Measurements from ENCODE around the gene OR10A3.
A peak's percentile ranks its signal among the peaks of the same experiment; 100 is the strongest.
"Not testable (repeated sequence)": the region's sequence is repeated elsewhere in the genome, so short reads cannot be mapped to it uniquely, and the experiment has no call there.

OR10A3 gene

GRCh38 chr11:7941608-7942007, at the start of gene OR10A3:
Gene OR10A3 (minus strand): TSS chr11:7941708. CDS start chr11:7939520, 2,188 bp downstream.
- no peak for DNase-seq

GRCh38 chr11:7987560-7987883, 46.0 kb upstream of the OR10A3 start:
- not testable (repeated sequence) for DNase-seq

GRCh38 chr11:7986768-7987559, 45.5 kb upstream of the OR10A3 start, which contains the start of gene EIF3F:
Gene EIF3F (plus strand): TSS chr11:7987337. CDS start chr11:7987353, 16 bp downstream.
- DNase-seq, result peak; percentile 98

- no peak for DNase-seq
Measured at GRCh38 chr11:7983832-7984590, 42.5 kb upstream of the OR10A3 start.

DNA sequence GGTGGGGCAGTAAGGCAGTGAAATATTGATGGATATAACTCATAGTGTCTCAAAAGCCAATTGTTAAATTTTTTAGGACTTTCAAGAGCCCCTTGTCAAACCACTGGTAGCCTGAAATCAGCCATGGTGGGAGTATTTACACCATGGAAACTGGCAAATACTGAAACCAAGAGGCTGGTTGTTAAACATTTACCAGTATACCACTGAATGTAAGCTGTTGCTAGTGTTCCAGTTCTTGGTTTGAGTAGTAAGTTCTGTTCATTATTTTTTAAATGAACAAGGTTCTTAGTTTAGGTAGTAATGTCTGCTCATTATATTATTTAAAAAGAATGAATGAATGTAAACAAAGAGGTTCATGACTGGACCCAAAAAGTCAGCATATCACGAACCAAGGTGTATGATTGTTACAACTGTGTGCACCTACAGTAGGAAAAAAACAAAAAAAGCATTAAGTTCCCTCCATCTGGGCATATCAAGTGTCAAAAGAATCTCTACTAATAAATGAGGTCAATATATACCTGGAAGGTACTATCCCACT, 41.1 kb upstream of the OR10A3 start:
- no peak for DNase-seq

- DNase-seq, result no peak
Measured at GRCh38 chr11:7981619-7982157, 40.2 kb upstream of the OR10A3 start.

- no peak for DNase-seq
Measured at GRCh38 chr11:7977232-7977917, 35.9 kb upstream of the OR10A3 start.

DNA sequence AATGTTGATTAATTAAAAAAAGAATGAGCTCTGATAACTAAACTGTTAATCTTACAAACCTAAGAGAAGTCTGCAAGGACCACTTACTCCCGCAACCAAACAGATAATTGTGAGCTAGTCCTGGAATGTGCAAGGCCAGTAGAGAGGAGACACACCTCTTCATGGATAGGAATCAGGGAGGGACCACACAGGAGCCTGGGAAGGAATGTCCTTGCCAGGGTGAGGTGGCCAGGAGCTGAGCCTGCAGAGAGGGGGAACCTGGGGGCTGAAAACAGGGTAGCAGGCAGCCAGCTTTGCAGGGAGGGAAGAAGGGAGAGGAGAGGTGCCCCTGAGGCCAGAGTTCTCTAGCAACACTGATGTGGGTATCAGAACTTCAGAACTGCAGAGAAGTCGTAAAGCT, 33.2 kb upstream of the OR10A3 start:
- no peak for DNase-seq

DNA sequence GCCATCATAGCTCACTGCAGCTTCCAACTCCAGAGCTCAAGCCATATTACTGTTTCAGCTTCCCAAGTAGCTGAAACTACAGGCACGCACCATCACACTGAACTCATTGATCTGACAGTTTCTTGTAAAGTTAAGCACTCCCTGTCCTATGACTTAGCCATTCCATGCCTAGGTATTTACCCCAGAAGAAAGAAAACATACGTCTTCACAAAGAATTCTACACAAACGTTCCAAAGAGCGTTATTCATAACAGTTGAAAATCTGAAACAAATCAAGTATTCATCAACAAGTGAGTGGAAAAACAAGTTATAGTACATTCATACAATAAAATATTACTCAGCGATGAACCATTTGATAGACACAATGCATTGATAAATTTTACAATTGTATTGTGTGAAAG, 31.5 kb upstream of the OR10A3 start:
- no peak for DNase-seq

GRCh38 chr11:7971846-7972245, 30.3 kb upstream of the OR10A3 start:
- no peak for DNase-seq

- DNase-seq, result no peak
Measured at GRCh38 chr11:7969756-7970646, 28.5 kb upstream of the OR10A3 start.

DNA sequence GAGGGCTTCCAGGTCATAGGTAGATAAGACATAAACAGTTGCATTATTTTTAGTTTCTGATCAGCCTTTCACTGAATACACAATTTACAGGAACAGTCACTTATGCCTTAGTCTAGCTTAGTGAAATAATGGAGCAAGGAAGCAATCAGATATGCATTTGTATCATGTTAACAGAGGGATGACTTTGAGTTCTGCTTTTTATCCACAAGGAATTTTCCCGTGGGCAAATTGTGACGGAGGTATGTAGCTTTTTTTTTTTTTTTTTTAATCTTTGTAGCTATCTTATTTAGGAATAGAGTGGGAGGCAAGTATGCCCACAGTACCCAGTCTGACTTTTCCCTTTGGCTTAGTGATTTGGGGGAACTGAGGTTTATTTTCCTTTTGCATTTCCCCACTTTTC, 27.2 kb upstream of the OR10A3 start:
- DNase-seq, result no peak

GRCh38 chr11:7967826-7968225, 26.3 kb upstream of the OR10A3 start:
- DNase-seq, result no peak

DNA sequence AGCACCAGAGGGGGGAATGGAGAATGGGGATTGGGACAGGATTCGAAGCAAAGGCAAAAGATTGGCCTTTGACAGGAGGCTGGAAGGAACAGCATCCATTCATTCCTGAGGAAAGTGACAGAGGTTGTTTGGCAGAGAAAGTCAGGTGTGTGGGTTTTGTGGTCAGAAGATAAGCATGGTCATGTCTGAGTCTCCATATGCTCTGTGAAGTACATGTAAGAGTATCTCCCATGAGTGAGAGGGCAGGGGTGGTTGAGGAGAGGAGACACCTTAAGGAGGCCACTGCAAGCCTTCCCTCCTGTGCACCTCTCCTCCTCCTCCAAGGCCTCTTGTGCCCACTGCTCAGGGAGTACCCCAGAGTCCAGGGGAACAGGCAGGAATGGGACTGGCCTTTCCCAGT, 25.6 kb upstream of the OR10A3 start:
- no peak for DNase-seq

- DNase-seq, result no peak
Measured at GRCh38 chr11:7965386-7965785, 23.9 kb upstream of the OR10A3 start, which contains the start of gene NLRP10. Gene NLRP10 (minus strand): TSS chr11:7965447. CDS start chr11:7963495, 1,952 bp downstream.

DNA sequence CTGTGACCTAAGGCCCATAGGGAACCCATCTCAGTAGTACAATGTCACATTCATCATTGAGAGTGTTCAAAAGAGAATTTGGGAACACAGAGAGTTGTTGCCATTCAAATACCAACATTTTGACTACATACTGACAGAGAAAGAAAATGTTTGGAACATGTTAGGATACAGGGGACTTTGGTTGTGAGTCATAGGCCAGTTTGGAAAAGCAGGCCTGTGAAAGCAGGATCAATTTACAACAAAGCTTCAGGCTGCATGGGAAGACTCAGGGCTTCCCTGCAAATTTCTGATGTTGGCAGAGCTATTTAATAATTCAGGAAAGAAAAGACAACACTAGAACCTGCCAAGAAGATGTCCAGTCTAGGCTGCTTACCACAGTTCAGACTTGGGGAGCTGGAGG, 23.4 kb upstream of the OR10A3 start:
- DNase-seq, result no peak

DNA sequence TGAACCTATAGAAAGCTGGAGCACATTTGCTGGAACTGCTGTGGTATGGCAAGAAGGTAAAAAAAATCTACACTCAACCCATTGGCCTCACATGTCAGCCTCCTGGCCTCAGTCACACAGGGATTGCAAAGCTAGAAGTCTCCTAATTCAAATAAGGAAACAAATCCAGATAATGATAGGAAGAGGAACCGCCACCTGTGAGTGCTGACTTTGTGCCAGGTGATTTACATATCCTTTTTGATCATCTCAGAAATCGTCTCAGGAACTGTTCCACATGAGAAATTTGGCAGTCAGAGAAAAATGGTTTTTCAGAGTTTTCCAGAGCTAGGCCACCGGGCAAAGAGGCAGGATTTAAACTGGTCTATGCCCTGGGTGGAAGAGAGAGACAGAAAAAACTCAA, 22.8 kb upstream of the OR10A3 start:
- no peak for DNase-seq

GRCh38 chr11:7955191-7955590, 13.7 kb upstream of the OR10A3 start:
- DNase-seq, result no peak

- no peak for DNase-seq
Measured at GRCh38 chr11:7949934-7950333, 8.4 kb upstream of the OR10A3 start.

GRCh38 chr11:7944123-7944522, 2.6 kb upstream of the OR10A3 start:
- no peak for DNase-seq

GRCh38 chr11:7941146-7941545, 362 bp downstream of the OR10A3 start:
- DNase-seq, result no peak

GRCh38 chr11:7936615-7937014, 4.9 kb downstream of the OR10A3 start:
- no peak for DNase-seq
